T-cell (primary cell): ENCODE data around the gene ADAMTSL1. TPM values are rescaled to one million over a fixed set of nuclear protein-coding genes. Genes with fewer than 3 reads are reported as not detected.

Experiments
- ATAC-seq, 4 experiments: fragments of 200-7000 bp in 3 of 4; fragments of 150-1000 bp in 1 of 4; cut with Tn5 transposase; replicated peaks in 1 of 4; 1 replicate in 3 of 4; 2 replicates in 1 of 4; pipeline ENCODE4 v1.10.0; 2021; ENCODE audit warnings: moderate library complexity in 3 of 4, mild to moderate bottlenecking in 2 of 4, moderate number of reproducible peaks in 1 of 4
- CTCF ChIA-PET, 2 donors: fragments of 300-600 bp; sonication (Branson Sonifier 250); formaldehyde crosslinking; loops; one replicate each; lab custom pipeline; 2022; ENCODE audit warnings: antibody characterized with exemption in 2 of 2; lab: Charles Lee
- POLR2A ChIA-PET, 2 donors: fragments of 300-600 bp; sonication (Branson Sonifier 250); formaldehyde crosslinking; loops; one replicate each; lab custom pipeline; 2022; ENCODE audit warnings: antibody characterized with exemption in 2 of 2; lab: Charles Lee
- DNase-seq, 35 experiments: peaks; one replicate each; pipeline versions ENCODE4 v3.0.0 to v3.0.0-alpha.2; 2013 to 2023
- H3K27ac ChIP-seq: one replicate; pipeline ENCODE4 v1.5.1; 2013; ENCODE audit warnings: low read length
- H3K27me3 ChIP-seq, 2 experiments: replicated peaks in 1 of 2; 1 replicate in 1 of 2; 2 replicates in 1 of 2; pipeline versions ENCODE4 v1.6.1 to v1.7.0; 2013; ENCODE audit warnings: low read length in 1 of 2, mixed read lengths in 1 of 2; ENCODE audit not compliant: control insufficient read depth in 2 of 2, insufficient read depth in 2 of 2; ENCODE audit errors: extremely low read depth in 1 of 2
- H3K36me3 ChIP-seq, 2 donors: 1 replicate in 1 of 2; 2 replicates in 1 of 2; pipeline versions ENCODE4 v1.6.1 to v1.7.0; 2013; ENCODE audit warnings: low read length in 1 of 2; ENCODE audit not compliant: control insufficient read depth in 2 of 2, insufficient read depth in 1 of 2; ENCODE audit errors: extremely low read depth in 1 of 2
- H3K4me1 ChIP-seq, 2 experiments: 1 replicate in 1 of 2; 2 replicates in 1 of 2; pipeline versions ENCODE4 v1.6.1 to v1.7.0; 2013; ENCODE audit warnings: low read length in 2 of 2, mixed read lengths in 1 of 2; ENCODE audit not compliant: insufficient read depth in 2 of 2, control insufficient read depth in 1 of 2; ENCODE audit errors: extremely low read depth in 1 of 2
- H3K4me3 ChIP-seq, 2 donors: 1 replicate in 1 of 2; 2 replicates in 1 of 2; pipeline versions ENCODE4 v1.5.1 to v1.7.0; 2013; ENCODE audit warnings: mild to moderate bottlenecking in 2 of 2, low read length in 1 of 2, moderate library complexity in 1 of 2; ENCODE audit not compliant: control insufficient read depth in 1 of 2; ENCODE audit errors: extremely low read depth in 1 of 2
- H3K9me3 ChIP-seq: 2 replicates; pipeline ENCODE4 v1.7.0; 2013
- H3K27ac Mint-ChIP-seq, 2 donors: one replicate each; pipeline ENCODE4 v1.8.0; 2020 to 2021; ENCODE audit warnings: mild to moderate bottlenecking in 2 of 2, mixed read lengths in 2 of 2
- H3K27me3 Mint-ChIP-seq, 2 donors: one replicate each; pipeline ENCODE4 v1.8.0; 2021 to 2022; ENCODE audit warnings: mixed read lengths in 2 of 2
- H3K36me3 Mint-ChIP-seq: one replicate; pipeline ENCODE4 v1.8.0; 2021; ENCODE audit warnings: mixed read lengths
- H3K4me1 Mint-ChIP-seq, 3 donors: one replicate each; pipeline ENCODE4 v1.8.0; 2020 to 2022; ENCODE audit warnings: mixed read lengths in 3 of 3, mild to moderate bottlenecking in 1 of 3
- H3K4me3 Mint-ChIP-seq, 3 donors: one replicate each; pipeline ENCODE4 v1.8.0; 2020 to 2022; ENCODE audit warnings: mild to moderate bottlenecking in 3 of 3, mixed read lengths in 3 of 3, moderate library complexity in 3 of 3
- H3K9me3 Mint-ChIP-seq, 3 donors: one replicate each; pipeline ENCODE4 v1.8.0; 2020 to 2022; ENCODE audit warnings: mixed read lengths in 3 of 3
- WGBS: methylation state at CpG from one replicate; pipeline ENCODE4 v1.1.5; 2013; ENCODE audit warnings: missing lambda C conversion rate; ENCODE audit not compliant: insufficient coverage; 5-methylcytosine and 5-hydroxymethylcytosine counted together
- total RNA-seq, 35 experiments: library from RNA in 6 of 35; stranded (reverse) in 6 of 35; fragments of 120-200 nt in 1 of 35; gene quantifications; one replicate each; pipeline versions ENCODE4 v1.2.1 to v1.2.4 and lab custom pipeline; 2013 to 2026

Gene ADAMTSL1
- total RNA-seq, 5 donors from 2014 or later (not counting 1 experiment from before 2014, with no cell fraction given): 0.10 TPM; not detected in 4

GRCh38 chr9:18549772-18550171, 75.8 kb downstream of the ADAMTSL1 start:
- Mint-ChIP-seq H3K27ac (no peak overlapping the region), H3K36me3 (no peaks in the 10 kb centered on the region), H3K27me3 (no peaks in the 10 kb centered on the region), H3K9me3 (peaks cover 0 to 2% (median 0%) of the 10 kb centered on the region in 3 donors), H3K4me1 (no peaks in the 10 kb centered on the region), H3K4me3 (no peak overlapping the region)
- H3K4me3 ChIP-seq: no peak overlapping the region
- no peaks in the 10 kb centered on the region for H3K4me1 ChIP-seq
- no peaks in the 10 kb centered on the region for H3K9me3 ChIP-seq
- POLR2A ChIA-PET: no interaction called here
- no peaks in the 10 kb centered on the region for H3K27me3 ChIP-seq
- CTCF ChIA-PET: no interaction called here
- no peak for DNase-seq
- no peaks in the 10 kb centered on the region for H3K36me3 ChIP-seq
- no peak overlapping the region for H3K27ac ChIP-seq
- WGBS: 49% methylated on average over 3 of the region's 3 CpGs
- no peak for ATAC-seq

- Mint-ChIP-seq H3K27me3 (no peaks in the 10 kb centered on the region), H3K27ac (no peak overlapping the region), H3K9me3 (peaks cover 0 to 2% (median 0%) of the 10 kb centered on the region in 3 donors), H3K36me3 (no peaks in the 10 kb centered on the region), H3K4me1 (no peaks in the 10 kb centered on the region), H3K4me3 (no peak overlapping the region)
- ATAC-seq: no peak
- CTCF ChIA-PET: no interaction called here
- Histone ChIP-seq H3K4me1 (no peaks in the 10 kb centered on the region), H3K27me3 (no peaks in the 10 kb centered on the region), H3K36me3 (no peaks in the 10 kb centered on the region), H3K9me3 (no peaks in the 10 kb centered on the region), H3K4me3 (no peak overlapping the region), H3K27ac (no peak overlapping the region)
- 53% methylated on average over 3 of the region's 5 CpGs for WGBS
- DNase-seq: no peak
- POLR2A ChIA-PET: no interaction called here
Measured at GRCh38 chr9:18550286-18550685, 76.3 kb downstream of the ADAMTSL1 start.

- Mint-ChIP-seq H3K27me3 (no peaks in the 10 kb centered on the region), H3K4me3 (no peak overlapping the region), H3K9me3 (peaks cover 0 to 8% (median 2%) of the 10 kb centered on the region in 3 donors), H3K27ac (no peak overlapping the region), H3K36me3 (no peaks in the 10 kb centered on the region), H3K4me1 (no peaks in the 10 kb centered on the region)
- Histone ChIP-seq H3K27ac (no peak overlapping the region), H3K4me3 (no peak overlapping the region), H3K4me1 (no peaks in the 10 kb centered on the region), H3K9me3 (no peaks in the 10 kb centered on the region), H3K27me3 (no peaks in the 10 kb centered on the region), H3K36me3 (no peaks in the 10 kb centered on the region)
- POLR2A ChIA-PET: no interaction called here
- DNase-seq (no peak), ATAC-seq (no peak)
- CTCF ChIA-PET: no interaction called here
- WGBS: 100% methylated on average over 1 of the region's 6 CpGs
Measured at GRCh38 chr9:18554244-18554643, 80.3 kb downstream of the ADAMTSL1 start.

- no peaks in the 10 kb centered on the region for H3K27me3 ChIP-seq
- H3K4me1 ChIP-seq: no peaks in the 10 kb centered on the region
- WGBS: 67% methylated on average over 3 of the region's 5 CpGs
- H3K36me3 ChIP-seq: no peaks in the 10 kb centered on the region
- DNase-seq: no peak
- no peak for ATAC-seq
- H3K4me3 Mint-ChIP-seq: no peak overlapping the region
- H3K27ac Mint-ChIP-seq: no peak overlapping the region
- no peak overlapping the region for H3K27ac ChIP-seq
- no peaks in the 10 kb centered on the region for H3K27me3 Mint-ChIP-seq
- H3K4me3 ChIP-seq: no peak overlapping the region
- H3K36me3 Mint-ChIP-seq: no peaks in the 10 kb centered on the region
- ChIA-PET POLR2A (no interaction called here), CTCF (no interaction called here)
- H3K9me3 ChIP-seq: no peaks in the 10 kb centered on the region
- H3K9me3 Mint-ChIP-seq: peaks cover 0 to 13% (median 5%) of the 10 kb centered on the region in 3 donors
- no peaks in the 10 kb centered on the region for H3K4me1 Mint-ChIP-seq
Measured at GRCh38 chr9:18555105-18555883, 81.3 kb downstream of the ADAMTSL1 start.

GRCh38 chr9:18564018-18564880, 90.3 kb downstream of the ADAMTSL1 start:
- H3K27ac ChIP-seq: no peak overlapping the region
- CTCF ChIA-PET: no interaction called here
- Mint-ChIP-seq H3K9me3 (peaks cover 10 to 19% (median 11%) of the 10 kb centered on the region in 3 donors), H3K36me3 (no peaks in the 10 kb centered on the region), H3K27me3 (no peaks in the 10 kb centered on the region), H3K4me1 (no peaks in the 10 kb centered on the region), H3K27ac (no peak overlapping the region), H3K4me3 (no peak overlapping the region)
- H3K4me1 ChIP-seq: no peaks in the 10 kb centered on the region
- 89% methylated on average over 15 of the region's 15 CpGs for WGBS
- ATAC-seq (no peak), DNase-seq (no peak)
- H3K36me3 ChIP-seq: no peaks in the 10 kb centered on the region
- H3K9me3 ChIP-seq: no peaks in the 10 kb centered on the region
- peaks cover 0 to 11% of the 10 kb centered on the region in 2 experiments for H3K27me3 ChIP-seq
- POLR2A ChIA-PET: no interaction called here
- no peak overlapping the region for H3K4me3 ChIP-seq

- H3K4me3 Mint-ChIP-seq: no peak overlapping the region
- CTCF ChIA-PET: no interaction called here
- no peak for ATAC-seq
Measured at GRCh38 chr9:18566121-18566520, 92.2 kb downstream of the ADAMTSL1 start.

More at GRCh38 chr9:18566121-18566520, 92.2 kb downstream of the ADAMTSL1 start:
- Mint-ChIP-seq H3K9me3 (peaks cover 2 to 9% (median 8%) of the 10 kb centered on the region in 3 donors), H3K27ac (no peak overlapping the region), H3K27me3 (no peaks in the 10 kb centered on the region), H3K36me3 (no peaks in the 10 kb centered on the region), H3K4me1 (no peaks in the 10 kb centered on the region)
- H3K27me3 ChIP-seq: peaks cover 0 to 11% of the 10 kb centered on the region in 2 experiments
- no peaks in the 10 kb centered on the region for H3K36me3 ChIP-seq
- POLR2A ChIA-PET: no interaction called here
- H3K4me3 ChIP-seq: no peak overlapping the region
- no peak for DNase-seq
- H3K4me1 ChIP-seq: no peaks in the 10 kb centered on the region
- no peaks in the 10 kb centered on the region for H3K9me3 ChIP-seq
- 78% methylated on average over 2 of the region's 5 CpGs for WGBS
- H3K27ac ChIP-seq: no peak overlapping the region
